Panc1 (cell line): ENCODE results near the gene NKAIN2. TPM values are rescaled to one million over a fixed set of nuclear protein-coding genes. Genes with fewer than 3 reads are reported as not detected.

Experiments
- ATAC-seq: fragments of 200-7000 bp; cut with Tn5 transposase; 2 replicates; pipeline ENCODE4 v1.9.1; 2020; ENCODE audit warnings: mild to moderate bottlenecking, moderate library complexity
- BruUV-seq: library from RNA; stranded (reverse); fragments of 400-500 nt; replicated peaks from 2 replicates; lab custom pipeline; 2021; lab: Mats Ljungman, UMichigan
- CTCF ChIA-PET: fragments of 300-600 bp; sonication (Branson Sonifier 250); formaldehyde crosslinking; loops from one replicate; lab custom pipeline; 2022; ENCODE audit warnings: antibody characterized with exemption; lab: Charles Lee
- POLR2A ChIA-PET: fragments of 300-600 bp; sonication (Branson Sonifier 250); formaldehyde crosslinking; loops from one replicate; lab custom pipeline; 2022; ENCODE audit warnings: antibody characterized with exemption; lab: Charles Lee
- DNase-seq: peaks from one replicate; pipeline ENCODE4 v3.0.0-alpha.2; 2010; ENCODE audit warnings: low read depth, low spot score
- H3K27ac ChIP-seq: 2 replicates; pipeline ENCODE4 v1.5.1; 2011; ENCODE audit warnings: mild to moderate bottlenecking, low read length, inconsistent platforms
- H3K27me3 ChIP-seq: fragments of 200-500 bp; sonication (Bioruptor generic); 2 replicates; pipeline ENCODE4 v1.6.0; 2014; ENCODE audit warnings: low read length, inconsistent platforms; ENCODE audit not compliant: control insufficient read depth, insufficient read depth
- H3K36me3 ChIP-seq: fragments of 200-500 bp; sonication (Bioruptor generic); 2 replicates; pipeline ENCODE4 v1.5.1; 2014; ENCODE audit warnings: inconsistent platforms, mild to moderate bottlenecking, low read length, moderate library complexity; ENCODE audit not compliant: control insufficient read depth, insufficient read depth
- H3K4me1 ChIP-seq: 2 replicates; pipeline ENCODE4 v1.5.1; 2011; ENCODE audit warnings: inconsistent platforms, mild to moderate bottlenecking, low read length, moderate library complexity; ENCODE audit not compliant: control insufficient read depth, insufficient read depth
- H3K4me3 ChIP-seq, 2 experiments: 2 replicates each; pipeline ENCODE4 v1.5.1; 2011 to 2012; ENCODE audit warnings: low read depth in 2 of 2, low read length in 2 of 2, mild to moderate bottlenecking in 2 of 2, inconsistent platforms in 1 of 2, moderate library complexity in 1 of 2
- H3K9me3 ChIP-seq: fragments of 200-500 bp; sonication (Bioruptor generic); 2 replicates; pipeline ENCODE4 v1.5.1; 2014; ENCODE audit warnings: low read depth, mild to moderate bottlenecking, inconsistent platforms, low read length, moderate library complexity; ENCODE audit not compliant: control insufficient read depth, insufficient read depth
- POLR2AphosphoS5 ChIP-seq: IDR thresholded peaks from 2 replicates; pipeline ENCODE4 v1.6.1; 2012; ENCODE audit warnings: mild to moderate bottlenecking, low read depth, low read length, moderate library complexity
- SIN3A ChIP-seq: IDR thresholded peaks from 2 replicates; pipeline ENCODE4 v1.6.1; 2012; ENCODE audit warnings: low read depth, mild to moderate bottlenecking, low read length, moderate library complexity, borderline replicate concordance; ENCODE audit not compliant: insufficient read depth
- TCF7L2 ChIP-seq: IDR thresholded peaks from 2 replicates; pipeline ENCODE4 v1.6.1; 2011; ENCODE audit warnings: mild to moderate bottlenecking, low read depth, low read length, inconsistent platforms
- in situ Hi-C: cut with HindIII; loops from 2 replicates; pipeline ENCODE4 v1.10.0; 2016; ENCODE audit warnings: low sequenced_read_pairs, low pct_unique_long_range_greater_than_20kb
- intact Hi-C: fragments of 100-400 bp; cut with micrococcal nuclease; formaldehyde crosslinking; loops from one replicate; pipeline ENCODE4 v1.10.0; 2022; ENCODE audit not compliant: unreplicated experiment
- total RNA-seq: library from RNA; stranded (reverse); gene quantifications from one replicate; pipeline ENCODE4 v1.2.1, GENCODE V29; 2021; ENCODE audit not compliant: unreplicated experiment
- TF ChIP-seq, protein P1 (sequence below), 2 experiments: IDR thresholded peaks; 2 replicates each; pipeline ENCODE4 v1.6.1; 2011 to 2012; ENCODE audit warnings: low read depth in 2 of 2, control low read depth in 1 of 2, low read length in 1 of 2, mild to moderate bottlenecking in 1 of 2, moderate library complexity in 1 of 2; ENCODE audit not compliant: insufficient read depth in 1 of 2
- TF ChIP-seq, protein P2 (sequence below): fragments of 450-650 bp; IDR thresholded peaks from 2 replicates; pipeline ENCODE4 v1.5.1; 2017; ENCODE audit warnings: mild to moderate bottlenecking

NKAIN2 gene
- total RNA-seq, 1 experiment from 2014 or later, result 2.6 TPM

DNA sequence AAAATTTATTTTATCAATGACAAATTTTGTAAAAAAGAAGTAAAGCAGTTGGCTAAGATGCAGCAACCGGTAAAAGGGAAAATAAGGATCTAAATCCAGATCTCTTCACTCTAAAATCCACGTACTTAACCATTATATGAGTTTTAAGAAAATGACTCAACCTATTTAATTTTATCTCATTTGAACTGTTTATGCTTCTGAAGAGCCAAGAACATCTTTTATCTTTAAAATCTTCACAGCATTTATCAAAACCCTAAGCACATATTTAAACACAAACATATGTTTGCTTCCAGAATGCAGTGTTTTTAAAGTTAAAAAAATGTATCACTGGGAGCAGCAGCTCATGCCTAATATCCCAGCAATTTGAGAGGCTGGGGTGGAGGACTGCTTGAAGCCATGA is 339.2 kb downstream of the NKAIN2 start:
- ATAC-seq (no peak), DNase-seq (no peak)
- BruUV-seq, result no TSS peak
- in situ Hi-C loops (no loop called here), intact Hi-C loops (no loop called here)
- no peaks in the 10 kb centered on the region for H3K27me3 ChIP-seq
- POLR2A ChIA-PET, result no interaction called here
- peaks cover 4% of the 10 kb centered on the region; the same call in 1 of the 2 replicates for H3K4me1 ChIP-seq
- no peaks in the 10 kb centered on the region for H3K9me3 ChIP-seq
- TF ChIP-seq, protein P1, sequence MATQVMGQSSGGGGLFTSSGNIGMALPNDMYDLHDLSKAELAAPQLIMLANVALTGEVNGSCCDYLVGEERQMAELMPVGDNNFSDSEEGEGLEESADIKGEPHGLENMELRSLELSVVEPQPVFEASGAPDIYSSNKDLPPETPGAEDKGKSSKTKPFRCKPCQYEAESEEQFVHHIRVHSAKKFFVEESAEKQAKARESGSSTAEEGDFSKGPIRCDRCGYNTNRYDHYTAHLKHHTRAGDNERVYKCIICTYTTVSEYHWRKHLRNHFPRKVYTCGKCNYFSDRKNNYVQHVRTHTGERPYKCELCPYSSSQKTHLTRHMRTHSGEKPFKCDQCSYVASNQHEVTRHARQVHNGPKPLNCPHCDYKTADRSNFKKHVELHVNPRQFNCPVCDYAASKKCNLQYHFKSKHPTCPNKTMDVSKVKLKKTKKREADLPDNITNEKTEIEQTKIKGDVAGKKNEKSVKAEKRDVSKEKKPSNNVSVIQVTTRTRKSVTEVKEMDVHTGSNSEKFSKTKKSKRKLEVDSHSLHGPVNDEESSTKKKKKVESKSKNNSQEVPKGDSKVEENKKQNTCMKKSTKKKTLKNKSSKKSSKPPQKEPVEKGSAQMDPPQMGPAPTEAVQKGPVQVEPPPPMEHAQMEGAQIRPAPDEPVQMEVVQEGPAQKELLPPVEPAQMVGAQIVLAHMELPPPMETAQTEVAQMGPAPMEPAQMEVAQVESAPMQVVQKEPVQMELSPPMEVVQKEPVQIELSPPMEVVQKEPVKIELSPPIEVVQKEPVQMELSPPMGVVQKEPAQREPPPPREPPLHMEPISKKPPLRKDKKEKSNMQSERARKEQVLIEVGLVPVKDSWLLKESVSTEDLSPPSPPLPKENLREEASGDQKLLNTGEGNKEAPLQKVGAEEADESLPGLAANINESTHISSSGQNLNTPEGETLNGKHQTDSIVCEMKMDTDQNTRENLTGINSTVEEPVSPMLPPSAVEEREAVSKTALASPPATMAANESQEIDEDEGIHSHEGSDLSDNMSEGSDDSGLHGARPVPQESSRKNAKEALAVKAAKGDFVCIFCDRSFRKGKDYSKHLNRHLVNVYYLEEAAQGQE (IDR thresholded peaks at IDR 0.05; ENCODE audit: insufficient read depth in 1 of 2, low read depth in 2 of 2, low read length in 1 of 2), result no peak
- TF ChIP-seq, protein P2, sequence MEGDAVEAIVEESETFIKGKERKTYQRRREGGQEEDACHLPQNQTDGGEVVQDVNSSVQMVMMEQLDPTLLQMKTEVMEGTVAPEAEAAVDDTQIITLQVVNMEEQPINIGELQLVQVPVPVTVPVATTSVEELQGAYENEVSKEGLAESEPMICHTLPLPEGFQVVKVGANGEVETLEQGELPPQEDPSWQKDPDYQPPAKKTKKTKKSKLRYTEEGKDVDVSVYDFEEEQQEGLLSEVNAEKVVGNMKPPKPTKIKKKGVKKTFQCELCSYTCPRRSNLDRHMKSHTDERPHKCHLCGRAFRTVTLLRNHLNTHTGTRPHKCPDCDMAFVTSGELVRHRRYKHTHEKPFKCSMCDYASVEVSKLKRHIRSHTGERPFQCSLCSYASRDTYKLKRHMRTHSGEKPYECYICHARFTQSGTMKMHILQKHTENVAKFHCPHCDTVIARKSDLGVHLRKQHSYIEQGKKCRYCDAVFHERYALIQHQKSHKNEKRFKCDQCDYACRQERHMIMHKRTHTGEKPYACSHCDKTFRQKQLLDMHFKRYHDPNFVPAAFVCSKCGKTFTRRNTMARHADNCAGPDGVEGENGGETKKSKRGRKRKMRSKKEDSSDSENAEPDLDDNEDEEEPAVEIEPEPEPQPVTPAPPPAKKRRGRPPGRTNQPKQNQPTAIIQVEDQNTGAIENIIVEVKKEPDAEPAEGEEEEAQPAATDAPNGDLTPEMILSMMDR, result no peak
- TF ChIP-seq TCF7L2, result no peak
- no peak for TF ChIP-seq SIN3A
- TF ChIP-seq POLR2AphosphoS5, result no peak
- no peak overlapping the region for H3K27ac ChIP-seq
- no peak overlapping the region for H3K4me3 ChIP-seq
- CTCF ChIA-PET, result no interaction called here
- H3K36me3 ChIP-seq, result no peaks in the 10 kb centered on the region

DNA sequence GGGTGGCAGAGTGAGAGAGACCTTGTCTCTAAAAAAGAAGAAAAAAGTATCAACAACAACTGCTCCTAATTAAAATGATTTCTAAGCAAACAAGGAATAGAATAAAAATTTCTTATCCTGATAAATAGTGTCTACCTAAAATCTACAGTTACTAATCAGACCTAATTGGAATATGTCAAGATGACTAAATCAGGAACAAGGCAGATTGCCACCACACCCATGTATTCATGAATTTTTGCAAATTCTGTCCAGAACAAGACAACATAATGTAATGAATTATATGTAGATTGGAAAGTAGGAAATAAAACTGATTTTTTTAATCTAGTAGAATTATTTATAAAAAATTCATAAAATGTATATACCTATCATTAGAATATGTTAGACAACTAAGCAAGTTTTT is 339.8 kb downstream of the NKAIN2 start:
- ATAC-seq, result no peak
- Histone ChIP-seq H3K27me3 (no peaks in the 10 kb centered on the region), H3K4me1 (peaks cover 4% of the 10 kb centered on the region; the same call in 1 of the 2 replicates), H3K4me3 (no peak overlapping the region), H3K27ac (no peak overlapping the region), H3K36me3 (no peaks in the 10 kb centered on the region), H3K9me3 (no peaks in the 10 kb centered on the region)
- no TSS peak for BruUV-seq
- in situ Hi-C loops, result no loop called here
- TF ChIP-seq, protein P2, result no peak
- TF ChIP-seq SIN3A (no peak), POLR2AphosphoS5 (no peak), TCF7L2 (no peak)
- TF ChIP-seq, protein P1 (IDR thresholded peaks at IDR 0.05; ENCODE audit: insufficient read depth in 1 of 2, low read depth in 2 of 2, low read length in 1 of 2), result no peak
- ChIA-PET POLR2A (no interaction called here), CTCF (no interaction called here)
- intact Hi-C loops, result no loop called here
- DNase-seq, result no peak
